HAP-1 (cell line): ENCODE results near the gene SUV39H1.

Experiments used
- DNase-seq, 2 experiments: peaks; one replicate each; pipeline ENCODE4 v3.0.0-alpha.2; 2016 to 2020; ENCODE audit warnings: low spot score in 2 of 2
- H3K27me3 ChIP-seq: fragments of 250-450 bp; sonication (Bioruptor Pico); 2 replicates; pipeline ENCODE4 v1.5.1; 2020; ENCODE audit warnings: low read depth, mild to moderate bottlenecking, moderate library complexity
- H3K36me3 ChIP-seq: fragments of 250-450 bp; sonication (Bioruptor Pico); replicated peaks from 2 replicates; pipeline ENCODE4 v1.5.1; 2020; ENCODE audit warnings: mild to moderate bottlenecking
- H3K4me1 ChIP-seq: fragments of 250-450 bp; sonication (Bioruptor Pico); 2 replicates; pipeline ENCODE4 v1.5.1; 2020; ENCODE audit warnings: mild to moderate bottlenecking
- H3K4me3 ChIP-seq: fragments of 250-450 bp; sonication (Bioruptor Pico); 2 replicates; pipeline ENCODE4 v1.5.1; 2020; ENCODE audit warnings: mild to moderate bottlenecking, moderate library complexity
- H3K9me3 ChIP-seq: fragments of 250-450 bp; sonication (Bioruptor Pico); 2 replicates; pipeline ENCODE4 v1.5.1; 2020; ENCODE audit warnings: mild to moderate bottlenecking, moderate library complexity
- in situ Hi-C: fragments of 300-500 bp; cut with MboI; formaldehyde crosslinking; loops from 3 replicates; pipeline ENCODE4 v1.14.3; 2020; ENCODE audit warnings: low sequenced_read_pairs, inconsistent platforms, mixed read lengths

The SUV39H1 gene

GRCh38 chrX:48711929-48712505, 15.5 kb downstream of the SUV39H1 start:
- in situ Hi-C loops: no loop called here
- H3K9me3 ChIP-seq: no peaks in the 10 kb centered on the region
- H3K4me3 ChIP-seq: no peak overlapping the region
- H3K36me3 ChIP-seq: peaks cover 23% of the 10 kb centered on the region
- no peaks in the 10 kb centered on the region for H3K4me1 ChIP-seq
- no peak for DNase-seq
- no peaks in the 10 kb centered on the region for H3K27me3 ChIP-seq

- H3K9me3 ChIP-seq: no peaks in the 10 kb centered on the region
- no peak for DNase-seq
- H3K4me3 ChIP-seq: no peak overlapping the region
- H3K27me3 ChIP-seq: no peaks in the 10 kb centered on the region
- in situ Hi-C loops: no loop called here
- no peaks in the 10 kb centered on the region for H3K4me1 ChIP-seq
- H3K36me3 ChIP-seq: peaks cover 5% of the 10 kb centered on the region; the same call in 1 of the 2 replicates
Observed at GRCh38 chrX:48713847-48714246, 17.3 kb downstream of the SUV39H1 start.

GRCh38 chrX:48714573-48714972, 18.0 kb downstream of the SUV39H1 start:
- Histone ChIP-seq H3K27me3 (no peaks in the 10 kb centered on the region), H3K36me3 (no peaks in the 10 kb centered on the region), H3K4me3 (no peak overlapping the region), H3K9me3 (no peaks in the 10 kb centered on the region), H3K4me1 (no peaks in the 10 kb centered on the region)
- DNase-seq: no peak
- in situ Hi-C loops: no loop called here

GRCh38 chrX:48715072-48715471, 18.5 kb downstream of the SUV39H1 start:
- in situ Hi-C loops: no loop called here
- H3K4me1 ChIP-seq: no peaks in the 10 kb centered on the region
- H3K36me3 ChIP-seq: no peaks in the 10 kb centered on the region
- DNase-seq: no peak
- H3K9me3 ChIP-seq: no peaks in the 10 kb centered on the region
- H3K4me3 ChIP-seq: no peak overlapping the region
- no peaks in the 10 kb centered on the region for H3K27me3 ChIP-seq

GRCh38 chrX:48715876-48716502, 19.5 kb downstream of the SUV39H1 start:
- Histone ChIP-seq H3K4me1 (no peaks in the 10 kb centered on the region), H3K4me3 (no peak overlapping the region), H3K27me3 (no peaks in the 10 kb centered on the region), H3K36me3 (no peaks in the 10 kb centered on the region), H3K9me3 (no peaks in the 10 kb centered on the region)
- DNase-seq: no peak
- in situ Hi-C loops: no loop called here

GRCh38 chrX:48719958-48720357, 23.4 kb downstream of the SUV39H1 start:
- H3K36me3 ChIP-seq: no peaks in the 10 kb centered on the region
- H3K4me1 ChIP-seq: no peaks in the 10 kb centered on the region
- no peak for DNase-seq
- H3K4me3 ChIP-seq: no peak overlapping the region
- no peaks in the 10 kb centered on the region for H3K9me3 ChIP-seq
- H3K27me3 ChIP-seq: no peaks in the 10 kb centered on the region
- in situ Hi-C loops: no loop called here

GRCh38 chrX:48720577-48721250, 24.2 kb downstream of the SUV39H1 start:
- H3K4me3 ChIP-seq: no peak overlapping the region
- no peaks in the 10 kb centered on the region for H3K36me3 ChIP-seq
- DNase-seq: no peak
- H3K9me3 ChIP-seq: no peaks in the 10 kb centered on the region
- H3K27me3 ChIP-seq: no peaks in the 10 kb centered on the region
- in situ Hi-C loops: no loop called here
- no peaks in the 10 kb centered on the region for H3K4me1 ChIP-seq

GRCh38 chrX:48721916-48722315, 25.4 kb downstream of the SUV39H1 start:
- no peaks in the 10 kb centered on the region for H3K9me3 ChIP-seq
- in situ Hi-C loops: no loop called here
- DNase-seq: no peak
- no peaks in the 10 kb centered on the region for H3K4me1 ChIP-seq
- H3K27me3 ChIP-seq: no peaks in the 10 kb centered on the region
- no peak overlapping the region for H3K4me3 ChIP-seq
- no peaks in the 10 kb centered on the region for H3K36me3 ChIP-seq

DNA sequence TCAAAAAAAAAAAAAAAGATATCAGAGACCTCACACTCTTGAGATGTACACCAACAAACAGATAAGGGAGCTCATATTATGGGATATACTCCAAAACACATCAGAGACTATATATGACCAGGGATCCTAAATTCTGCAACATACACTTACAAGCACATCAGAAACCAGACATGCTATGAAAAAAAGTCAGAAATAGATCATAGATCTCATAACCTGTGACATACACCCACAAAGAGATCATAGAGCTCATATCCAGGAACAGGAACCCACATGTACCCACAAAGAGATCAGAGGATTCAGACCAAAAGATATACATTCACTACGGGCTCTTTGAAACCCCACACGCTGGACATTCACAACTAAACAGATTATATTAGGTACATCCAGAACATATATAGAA, 30.1 kb downstream of the SUV39H1 start:
- no peaks in the 10 kb centered on the region for H3K27me3 ChIP-seq
- DNase-seq: no peak
- H3K36me3 ChIP-seq: no peaks in the 10 kb centered on the region
- in situ Hi-C loops: no loop called here
- no peak overlapping the region for H3K4me3 ChIP-seq
- H3K4me1 ChIP-seq: no peaks in the 10 kb centered on the region
- no peaks in the 10 kb centered on the region for H3K9me3 ChIP-seq

DNA sequence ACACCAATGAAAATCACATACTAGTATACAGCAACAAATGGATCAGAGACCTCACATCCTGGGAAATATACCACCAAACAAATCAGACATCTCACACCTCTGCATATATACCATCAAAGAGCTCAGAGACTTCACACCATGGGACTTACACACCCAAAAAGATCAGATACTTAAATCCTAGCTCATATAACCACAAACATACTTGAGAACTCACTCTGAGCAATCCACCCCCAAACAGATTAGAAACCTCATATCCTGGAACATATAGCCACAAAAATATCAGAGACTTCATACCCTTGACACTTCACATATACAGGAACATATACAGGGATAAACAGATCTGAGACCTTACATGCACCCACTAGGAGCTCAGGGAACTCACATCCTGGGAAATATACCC, 32.1 kb downstream of the SUV39H1 start:
- Histone ChIP-seq H3K9me3 (no peaks in the 10 kb centered on the region), H3K4me3 (no peak overlapping the region), H3K36me3 (no peaks in the 10 kb centered on the region), H3K4me1 (no peaks in the 10 kb centered on the region), H3K27me3 (no peaks in the 10 kb centered on the region)
- in situ Hi-C loops: no loop called here
- no peak for DNase-seq

- in situ Hi-C loops: no loop called here
- Histone ChIP-seq H3K27me3 (no peaks in the 10 kb centered on the region), H3K4me1 (peaks cover 7% of the 10 kb centered on the region), H3K36me3 (no peaks in the 10 kb centered on the region), H3K4me3 (peak overlapping the region; percentile 58), H3K9me3 (no peaks in the 10 kb centered on the region)
- no peak for DNase-seq
Observed at GRCh38 chrX:48736303-48736702, 39.8 kb downstream of the SUV39H1 start.

- no peaks in the 10 kb centered on the region for H3K9me3 ChIP-seq
- H3K36me3 ChIP-seq: no peaks in the 10 kb centered on the region
- no peak for DNase-seq
- in situ Hi-C loops: no loop called here
- H3K4me3 ChIP-seq: peak overlapping the region; percentile 58
- H3K27me3 ChIP-seq: no peaks in the 10 kb centered on the region
- peaks cover 7% of the 10 kb centered on the region for H3K4me1 ChIP-seq
Observed at GRCh38 chrX:48736878-48737212, 40.3 kb downstream of the SUV39H1 start.

GRCh38 chrX:48737213-48737938, 40.8 kb downstream of the SUV39H1 start:
- Histone ChIP-seq H3K9me3 (no peaks in the 10 kb centered on the region), H3K36me3 (no peaks in the 10 kb centered on the region)
- peak; percentile 97 to 99 for DNase-seq

DNA sequence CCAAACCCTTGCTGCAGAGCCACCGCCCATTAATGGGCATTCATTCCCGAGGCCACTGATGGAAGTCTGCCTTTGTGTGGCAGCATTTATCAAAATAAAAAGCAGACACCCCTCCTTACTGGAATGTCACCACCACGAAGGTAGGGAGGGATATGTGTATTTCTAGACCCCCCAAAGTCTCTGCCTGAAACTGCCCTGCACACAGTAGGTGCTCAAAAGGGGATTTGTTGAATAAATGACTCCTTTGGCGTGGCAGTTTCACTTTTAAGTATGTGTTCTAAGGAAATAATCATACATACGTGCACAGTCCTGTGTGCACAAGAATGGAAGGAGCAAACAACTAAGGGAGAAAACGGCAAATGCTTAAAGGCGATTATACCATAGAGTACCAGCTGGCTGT, 41.4 kb downstream of the SUV39H1 start:
- DNase-seq: no peak
- no peaks in the 10 kb centered on the region for H3K9me3 ChIP-seq
- peaks cover 7% of the 10 kb centered on the region for H3K4me1 ChIP-seq
- in situ Hi-C loops: no loop called here
- H3K36me3 ChIP-seq: no peaks in the 10 kb centered on the region
- H3K4me3 ChIP-seq: peak overlapping the region; percentile 58
- H3K27me3 ChIP-seq: no peaks in the 10 kb centered on the region

More at GRCh38 chrX:48737213-48737938, 40.8 kb downstream of the SUV39H1 start:
- Histone ChIP-seq H3K4me3 (peak overlapping the region; percentile 58), H3K4me1 (peaks cover 7% of the 10 kb centered on the region), H3K27me3 (no peaks in the 10 kb centered on the region)
- in situ Hi-C loops: no loop called here
